Midbrain (tissue), 1 donor: ENCODE data around the gene MYO7A.

Source experiments
- DNase-seq: peaks from one replicate; lab custom pipeline; 2025; lab: John Stamatoyannopoulos, UW

The MYO7A gene

DNA sequence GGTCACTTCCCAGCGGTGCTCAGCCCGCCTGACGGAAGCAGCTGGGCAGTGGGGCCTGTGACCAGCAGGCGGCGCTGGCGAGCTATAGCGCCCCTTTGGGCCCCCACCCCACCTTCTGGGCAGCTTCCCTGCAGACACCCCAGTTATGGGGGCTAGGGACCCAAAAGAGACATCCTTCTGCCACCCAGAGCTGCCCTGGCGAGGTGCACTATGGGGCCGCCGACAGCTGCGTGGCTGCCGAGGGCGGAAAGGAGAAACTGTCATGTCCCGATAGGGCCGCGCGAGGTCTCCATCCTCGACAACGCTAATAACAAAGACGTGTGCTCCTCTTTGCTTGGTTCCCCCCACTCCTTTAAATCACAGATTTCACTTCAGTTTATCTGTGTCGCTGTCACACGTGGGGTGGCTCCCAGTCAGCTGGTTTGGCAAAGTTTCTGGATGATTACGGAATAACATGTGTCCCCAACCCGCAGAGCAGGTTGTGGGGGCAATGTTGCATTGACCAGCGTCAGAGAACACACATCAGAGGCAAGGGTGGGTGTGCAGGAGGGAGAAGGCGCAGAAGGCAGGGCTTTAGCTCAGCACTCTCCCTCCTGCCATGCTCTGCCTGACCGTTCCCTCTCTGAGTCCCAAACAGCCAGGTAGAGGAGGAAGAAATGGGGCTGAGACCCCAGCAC lies 673 bp upstream of the MYO7A start:
- DNase-seq, result peak; percentile 69

DNA sequence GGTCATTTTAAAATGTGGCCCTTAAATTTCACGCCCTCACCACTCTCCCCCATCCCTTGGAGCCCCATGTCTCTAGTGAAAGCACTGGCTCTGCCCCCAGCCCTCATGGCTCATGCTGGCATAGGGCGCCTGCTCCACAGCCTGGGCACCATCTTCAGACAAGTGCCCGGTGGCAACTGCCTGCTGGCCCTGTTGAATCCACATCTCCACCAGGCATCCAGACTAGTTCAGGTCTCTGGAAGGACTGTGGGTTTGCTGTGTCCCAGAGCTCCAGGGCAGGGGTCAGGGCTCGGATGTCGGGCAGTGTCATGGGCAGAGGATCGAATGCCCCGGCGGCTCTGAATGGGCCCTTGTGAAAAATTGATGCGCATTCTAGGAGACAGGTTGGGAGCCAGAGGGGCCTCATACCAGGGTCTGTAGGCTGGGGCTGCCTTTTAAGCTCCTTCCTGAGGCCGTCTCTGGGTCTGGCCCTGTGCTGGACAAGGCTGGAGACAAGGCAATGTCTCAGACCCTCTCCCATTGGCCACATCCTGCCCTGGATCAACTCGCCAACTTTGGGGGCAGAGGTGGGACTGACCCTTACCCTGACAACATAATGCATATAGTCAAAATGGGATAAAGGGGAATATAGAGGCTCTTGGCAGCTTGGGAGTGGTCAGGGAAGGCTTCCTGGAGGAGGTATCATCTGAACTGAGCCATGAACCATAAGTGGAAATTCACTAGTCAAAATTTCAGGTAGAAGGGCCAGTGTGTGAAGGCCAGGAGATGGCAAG lies 1.2 kb downstream of the MYO7A start:
- no peak for DNase-seq

- no peak for DNase-seq
These were observed 2.1 kb downstream of the MYO7A start for GRCh38 chr11:77129842-77130756.

- peak; percentile 43 for DNase-seq
These were observed 2.9 kb downstream of the MYO7A start for GRCh38 chr11:77130763-77131513.

GRCh38 chr11:77131560-77131959 lies 3.5 kb downstream of the MYO7A start:
- no peak for DNase-seq

GRCh38 chr11:77135069-77135468 lies 7.0 kb downstream of the MYO7A start:
- no peak for DNase-seq

GRCh38 chr11:77136074-77136473 lies 8.0 kb downstream of the MYO7A start:
- DNase-seq, result no peak

DNA sequence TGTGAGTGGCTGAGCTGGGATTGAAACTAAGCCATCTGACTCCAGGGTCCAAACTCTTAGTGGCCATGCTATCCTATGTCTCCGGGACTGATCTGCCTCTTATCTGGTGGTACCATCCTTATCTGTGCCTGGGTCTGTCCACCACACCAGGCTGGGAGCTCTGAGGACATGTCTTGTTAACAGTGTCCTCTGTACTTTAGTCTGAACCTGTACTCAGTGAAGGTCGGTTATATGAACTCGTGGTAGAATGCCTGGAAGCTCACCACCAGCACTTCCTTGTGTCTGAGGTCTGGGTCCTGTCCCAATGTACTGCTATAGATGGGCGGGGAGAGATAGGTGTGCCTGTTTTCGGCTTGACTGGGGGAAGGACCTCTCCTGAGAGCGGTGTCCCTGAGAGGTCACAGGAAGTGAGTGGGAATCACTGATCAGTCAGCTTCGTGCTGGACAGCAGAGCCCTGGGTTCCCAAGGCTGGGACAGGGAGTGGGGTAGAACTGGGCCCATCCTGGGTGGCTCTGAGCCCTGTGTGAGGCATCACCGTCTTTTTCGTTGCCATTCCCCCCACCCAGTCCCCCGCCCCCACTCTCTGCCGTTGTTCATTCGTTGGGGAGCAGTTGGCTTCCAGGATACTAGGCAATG lies 8.9 kb downstream of the MYO7A start:
- DNase-seq, result no peak

DNA sequence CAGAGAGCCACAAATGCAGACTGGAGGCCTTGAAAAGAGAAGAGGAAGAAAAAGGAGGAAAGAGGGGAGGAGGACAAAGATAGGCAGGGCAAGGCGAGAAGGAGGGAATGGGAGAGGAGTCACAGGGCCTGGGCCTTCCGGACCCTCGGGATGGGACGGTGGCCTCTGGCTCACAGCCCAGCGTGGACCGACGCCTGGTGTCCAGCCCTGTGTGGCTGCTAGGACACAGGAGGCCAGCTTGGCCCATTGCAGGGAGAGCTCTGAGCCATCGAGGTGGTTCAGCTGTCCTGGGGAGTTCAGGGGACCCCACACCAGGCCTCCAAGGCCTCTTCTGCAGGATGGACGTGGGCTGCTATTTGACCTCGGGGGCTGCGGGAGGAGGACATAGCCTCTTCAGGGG lies 9.4 kb downstream of the MYO7A start:
- DNase-seq, result no peak

DNA sequence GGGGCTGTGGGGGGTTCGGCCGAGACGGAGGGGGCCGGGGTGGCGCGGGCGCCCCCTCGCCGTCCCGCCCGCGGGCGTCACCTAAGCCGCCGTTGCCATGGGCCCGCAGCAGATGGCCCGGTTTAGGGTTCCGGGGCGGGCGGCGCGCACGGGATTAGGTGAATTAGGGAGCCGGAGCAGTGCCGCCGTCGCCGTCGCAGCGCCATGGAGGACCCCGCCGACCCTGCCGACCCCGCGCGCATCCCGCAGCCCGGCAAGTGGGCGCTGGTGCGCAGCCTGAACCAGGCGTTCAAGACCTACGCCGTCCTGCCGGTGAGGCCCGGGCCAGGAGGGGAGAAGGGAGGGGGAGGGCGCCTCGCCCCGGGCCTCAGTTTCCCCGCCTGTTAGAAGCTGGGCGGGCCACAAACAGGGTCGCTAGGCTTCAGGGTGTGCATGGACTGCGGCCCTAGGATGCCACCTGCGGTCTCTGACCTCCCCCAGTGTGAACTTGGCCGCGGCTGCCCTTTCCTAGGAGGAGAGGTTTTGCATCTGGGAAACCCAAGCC lies 10.1 kb downstream of the MYO7A start:
- DNase-seq, result no peak

DNA sequence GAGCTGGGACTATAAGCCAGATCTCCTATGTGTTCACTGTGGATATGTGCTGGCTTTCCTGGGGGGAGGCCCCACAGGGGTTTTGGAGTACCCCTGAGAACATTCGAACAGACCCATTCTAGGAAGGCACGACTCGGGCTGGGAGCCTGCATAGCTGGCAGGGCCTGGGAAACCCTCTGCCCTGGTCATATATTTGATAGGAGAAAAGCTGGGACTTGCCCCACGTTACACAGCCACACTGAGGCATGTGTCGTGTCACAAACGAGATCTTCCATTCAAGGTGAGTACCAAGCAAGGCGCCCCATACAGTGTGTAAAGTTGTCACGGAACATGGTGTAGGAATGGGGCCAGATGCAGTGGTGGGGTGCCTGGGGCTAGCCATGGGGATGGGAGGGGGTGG lies 11.2 kb downstream of the MYO7A start:
- no peak for DNase-seq

- no peak for DNase-seq
These were observed 12.3 kb downstream of the MYO7A start for GRCh38 chr11:77140231-77140851.

- no peak for DNase-seq
These were observed 13.0 kb downstream of the MYO7A start for GRCh38 chr11:77141034-77141433.

GRCh38 chr11:77141475-77141874 lies 13.4 kb downstream of the MYO7A start:
- DNase-seq, result no peak

- no peak for DNase-seq
These were observed 14.3 kb downstream of the MYO7A start for GRCh38 chr11:77142091-77142975.

GRCh38 chr11:77143405-77144020 lies 15.5 kb downstream of the MYO7A start:
- no peak for DNase-seq

DNA sequence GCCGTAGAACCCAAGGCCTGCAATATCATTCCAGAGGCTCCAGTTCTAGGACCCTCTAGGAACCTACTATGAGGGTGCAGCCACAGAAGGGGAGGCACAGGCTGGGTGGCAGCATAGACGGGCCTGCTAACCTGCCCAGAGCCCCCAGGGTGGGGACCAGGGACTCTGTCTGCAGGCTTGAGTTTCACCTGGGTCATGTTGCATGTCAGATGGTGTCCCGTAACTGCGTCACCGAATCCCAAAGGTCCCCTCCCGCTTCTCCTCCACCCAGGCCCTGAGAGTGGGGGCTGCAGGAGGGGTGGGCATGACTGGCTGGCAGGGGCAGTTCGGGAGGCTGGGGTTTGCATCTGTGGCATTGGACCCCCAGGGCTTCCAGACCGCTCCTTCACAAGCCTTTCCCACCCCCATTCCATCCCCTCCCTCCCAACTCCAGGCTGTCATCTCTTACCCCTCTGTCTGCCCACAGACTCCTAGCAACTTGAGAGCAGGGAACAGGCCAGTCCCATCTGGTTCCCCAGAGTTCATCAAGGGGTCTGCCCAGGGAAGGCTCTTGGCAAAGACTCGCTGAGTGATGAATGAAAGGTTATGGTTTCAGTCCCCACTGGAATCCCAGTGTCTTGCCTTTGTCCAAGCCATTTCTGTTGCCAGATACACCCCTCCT lies 16.3 kb downstream of the MYO7A start:
- DNase-seq, result no peak

GRCh38 chr11:77144857-77145428 lies 16.9 kb downstream of the MYO7A start:
- no peak for DNase-seq
